RPMI7951 (cell line): ENCODE measurements around the gene XPC. TPM values are rescaled to one million over a fixed set of nuclear protein-coding genes. Genes with fewer than 3 reads are reported as not detected.
A peak's percentile ranks its signal among the peaks of the same experiment; 100 is the strongest.

ENCODE experiments used
- DNase-seq: peaks from one replicate; pipeline ENCODE4 v3.0.0-alpha.2; 2012; ENCODE audit warnings: low read depth
- total RNA-seq: library from RNA; depleted of rRNA; stranded (reverse); fragments of >200 nt; shearing (Covaris generic); gene quantifications from 2 replicates; pipeline ENCODE4 v1.2.3, GENCODE V29; 2014

Gene XPC
- total RNA-seq, 1 experiment from 2014 or later = 19.6 TPM

DNA sequence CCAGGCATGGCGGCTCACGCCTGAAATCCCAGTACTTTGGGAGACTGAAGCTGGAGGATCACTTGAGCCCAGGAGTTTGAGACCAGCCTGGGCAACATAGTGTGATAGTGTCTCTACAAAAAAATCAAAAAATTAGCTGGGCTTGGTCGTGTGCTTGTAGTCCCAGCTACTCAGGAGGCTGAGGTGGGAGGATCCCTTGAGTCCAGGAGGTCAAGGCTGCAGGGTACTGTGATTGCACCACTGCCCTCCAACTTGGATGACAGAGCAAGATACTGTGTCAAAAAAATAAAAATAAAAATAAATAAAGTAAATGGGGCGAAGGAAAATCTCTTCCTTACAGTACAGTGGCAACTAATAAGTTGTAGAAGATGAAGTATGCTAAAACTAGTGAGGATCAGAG lies 29.8 kb upstream of the XPC start:
- DNase-seq = no peak

DNA sequence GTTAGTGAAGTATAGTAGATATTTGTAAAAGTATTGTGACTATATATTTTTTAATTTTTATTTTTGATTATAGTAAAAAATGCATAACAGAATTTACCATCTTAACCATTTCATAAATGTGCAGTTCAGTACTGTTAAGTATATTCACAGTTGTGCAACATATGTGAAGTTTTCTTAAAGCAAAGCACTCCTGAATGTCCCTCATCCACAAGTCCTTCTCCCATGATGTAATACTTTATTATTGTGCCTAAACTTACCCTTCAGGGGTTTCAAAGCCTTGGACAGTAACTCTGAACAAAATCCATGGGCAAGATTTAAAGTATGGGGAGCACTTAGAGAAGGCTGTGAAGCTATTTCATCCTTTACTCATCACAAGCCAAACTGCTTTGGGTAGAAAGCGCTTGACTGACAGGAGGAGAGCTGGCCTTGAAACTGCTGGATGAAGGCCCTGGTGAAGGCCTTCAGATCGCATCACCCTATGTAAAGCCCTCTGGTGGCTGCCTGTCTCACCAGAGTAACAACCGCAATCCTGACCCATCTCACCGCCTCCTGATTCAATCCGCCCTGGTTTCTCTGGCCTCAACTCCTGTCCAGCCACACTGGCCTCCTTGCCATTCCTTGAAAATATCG lies 28.3 kb upstream of the XPC start:
- no peak for DNase-seq

DNA sequence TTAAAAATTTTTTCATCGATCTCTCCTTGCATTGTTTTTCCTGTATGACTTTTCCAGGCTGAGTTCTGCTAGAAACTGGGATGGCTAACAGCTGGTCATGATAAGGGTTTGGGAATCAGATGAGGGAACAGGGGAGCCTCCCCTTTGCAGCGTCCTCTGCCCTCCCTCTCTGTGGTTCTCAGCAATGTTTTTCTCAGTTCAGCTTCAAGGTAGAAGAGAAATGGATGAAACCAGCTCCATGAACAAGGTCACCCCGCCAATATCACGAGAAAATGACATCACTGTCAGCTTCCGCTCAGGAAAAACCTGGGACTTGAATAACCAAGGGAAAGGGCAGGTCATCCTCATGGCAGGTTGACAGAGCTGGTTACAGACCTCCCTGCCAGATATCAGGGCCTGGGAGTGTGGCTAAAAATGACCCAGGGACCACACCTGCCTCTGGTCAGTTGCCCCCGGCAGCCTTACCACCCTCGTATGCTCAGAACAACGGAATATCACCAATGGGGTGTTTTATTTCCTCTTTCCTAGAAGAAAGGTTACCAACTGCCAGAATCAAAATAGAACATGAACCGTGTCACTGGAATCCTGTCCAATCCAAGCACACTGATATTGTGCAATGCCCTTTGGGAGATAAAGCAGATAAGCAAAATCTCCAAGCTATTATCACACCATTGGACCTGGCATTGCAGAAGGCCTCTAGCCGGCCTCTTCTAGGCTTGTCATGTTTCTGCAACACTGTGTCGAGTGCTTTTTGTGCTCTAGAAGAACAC lies 26.3 kb upstream of the XPC start:
- peak; percentile 67 for DNase-seq

DNA sequence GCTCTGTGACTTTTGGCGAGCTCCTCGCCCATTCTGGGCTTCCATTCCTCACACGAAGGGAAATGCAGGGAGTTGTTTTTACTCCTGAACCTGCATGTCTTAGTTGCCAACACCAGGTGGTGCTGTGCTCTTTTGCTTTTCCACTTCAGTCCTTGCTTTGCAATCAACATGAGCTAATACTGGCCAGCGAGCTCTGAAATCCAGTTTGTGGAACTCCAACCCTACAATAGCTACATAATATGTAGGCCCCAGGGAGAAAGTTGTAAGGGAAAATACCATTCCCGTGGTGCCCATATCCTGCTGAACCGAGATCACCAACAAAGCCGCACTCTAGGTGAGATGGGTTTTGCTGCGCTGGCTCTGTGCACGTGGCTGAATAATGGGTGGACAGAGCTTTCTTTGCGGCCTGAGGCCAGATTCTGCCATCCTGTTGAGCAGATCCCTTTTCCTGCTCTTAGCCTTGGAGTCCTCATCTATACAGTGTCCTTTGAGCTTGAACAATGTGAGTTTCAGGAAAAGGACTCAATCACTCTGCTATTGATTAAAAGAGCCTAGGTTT lies 25.2 kb upstream of the XPC start:
- peak; percentile 76 for DNase-seq

DNA sequence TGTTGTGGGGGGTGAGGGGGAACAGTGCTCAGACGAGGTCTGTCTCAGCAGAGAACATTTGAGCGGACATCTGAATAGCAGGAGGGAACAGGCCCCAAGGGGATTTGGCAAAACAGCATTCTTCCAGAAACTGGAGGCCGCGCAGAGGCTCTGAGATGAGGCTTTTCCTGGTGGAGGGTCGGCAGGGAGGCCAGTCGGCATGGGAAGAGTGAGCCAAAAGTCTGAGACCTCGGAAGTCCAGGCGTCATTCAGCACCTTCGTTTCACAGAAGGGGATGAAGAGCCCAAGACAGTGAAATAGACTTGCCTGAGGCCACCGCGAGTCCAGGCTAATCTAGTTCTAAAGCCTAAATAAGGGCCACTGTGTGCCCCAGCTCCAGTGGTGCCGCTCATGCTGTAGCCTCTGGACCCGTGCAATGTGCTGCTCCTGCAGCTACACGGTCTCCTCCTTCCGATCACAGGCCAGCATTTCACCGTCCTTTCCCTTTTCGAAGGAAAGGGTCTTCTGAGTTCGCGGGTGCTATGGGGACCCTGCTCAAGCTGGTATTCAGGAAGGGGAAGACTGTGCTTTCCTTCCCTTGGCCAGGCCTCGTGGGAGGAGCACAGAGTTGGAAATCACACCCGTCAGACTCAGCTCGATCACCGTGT lies 24.6 kb upstream of the XPC start:
- DNase-seq = no peak

DNA sequence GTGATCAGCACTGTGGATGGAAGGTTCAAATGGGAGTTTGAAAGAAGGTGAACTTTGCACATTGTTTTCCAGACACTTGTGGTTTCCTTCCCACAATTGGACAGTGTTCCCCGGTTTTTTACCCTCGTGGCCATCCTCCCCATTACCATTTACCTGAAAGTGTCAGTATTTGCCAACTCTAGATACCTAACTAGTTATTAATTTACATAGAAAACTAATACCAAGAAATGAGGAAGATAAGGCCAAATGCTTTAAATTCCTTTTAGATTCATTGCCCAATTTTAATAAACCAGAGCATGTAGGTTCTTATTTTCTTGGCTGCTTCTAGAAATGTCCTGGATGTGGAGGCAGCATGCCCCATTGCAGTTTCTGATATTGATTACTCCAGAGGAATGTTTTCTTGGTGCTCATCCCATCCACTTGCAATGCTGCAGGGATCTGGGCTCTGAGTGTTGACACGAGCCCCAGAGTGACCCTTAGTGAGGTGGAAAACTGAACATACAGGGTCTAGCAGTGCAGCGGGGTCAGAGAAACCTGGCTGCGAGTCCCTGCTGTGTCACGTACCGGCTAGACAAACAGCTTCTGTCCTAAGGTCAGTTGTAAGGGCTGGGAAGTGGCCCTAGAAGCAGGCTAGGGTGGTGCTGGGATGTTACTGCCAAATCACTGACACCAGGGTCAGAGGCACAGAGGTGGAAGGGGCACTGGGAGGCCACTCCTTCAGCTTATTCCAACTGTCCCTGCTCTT lies 23.7 kb upstream of the XPC start:
- no peak for DNase-seq

DNA sequence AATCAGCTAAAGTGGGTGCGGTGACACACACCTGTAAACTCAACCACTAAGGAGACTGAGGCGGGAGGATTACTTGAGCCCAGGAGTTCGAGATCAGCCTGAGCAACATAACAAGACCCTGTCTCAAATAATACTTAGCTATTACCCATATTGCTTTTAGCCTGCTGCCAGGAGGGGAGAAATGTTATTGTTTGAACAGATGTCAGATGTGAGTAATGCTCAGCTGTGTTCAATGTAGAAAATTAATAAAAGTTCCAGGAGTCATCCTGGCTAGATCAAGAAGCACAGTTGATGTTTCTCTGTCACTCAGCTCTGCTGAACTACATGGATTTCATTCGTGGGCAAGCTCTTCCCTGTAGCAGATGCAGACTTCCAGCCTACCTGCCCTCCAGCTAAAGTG lies 22.4 kb upstream of the XPC start:
- no peak for DNase-seq

DNA sequence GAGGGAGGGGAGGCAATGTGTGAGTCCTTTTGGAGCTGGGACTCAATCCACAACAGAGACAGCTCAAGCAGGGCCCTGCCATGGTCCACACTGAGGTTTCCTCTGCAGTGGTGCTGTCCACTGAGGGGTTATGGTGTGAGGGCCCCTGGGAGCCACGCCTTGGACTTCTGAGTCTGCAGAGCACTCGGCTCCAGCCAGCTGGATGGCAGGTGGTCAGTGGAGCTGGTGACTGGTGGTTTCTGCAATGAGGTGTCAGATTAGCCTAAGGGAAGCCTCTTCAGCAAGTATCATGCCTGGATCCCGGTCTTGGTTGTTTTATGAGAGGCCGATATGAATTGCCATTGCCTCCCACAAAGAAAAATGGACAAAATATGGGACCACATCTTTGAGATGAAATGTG lies 21.9 kb upstream of the XPC start:
- DNase-seq = peak; percentile 18

DNA sequence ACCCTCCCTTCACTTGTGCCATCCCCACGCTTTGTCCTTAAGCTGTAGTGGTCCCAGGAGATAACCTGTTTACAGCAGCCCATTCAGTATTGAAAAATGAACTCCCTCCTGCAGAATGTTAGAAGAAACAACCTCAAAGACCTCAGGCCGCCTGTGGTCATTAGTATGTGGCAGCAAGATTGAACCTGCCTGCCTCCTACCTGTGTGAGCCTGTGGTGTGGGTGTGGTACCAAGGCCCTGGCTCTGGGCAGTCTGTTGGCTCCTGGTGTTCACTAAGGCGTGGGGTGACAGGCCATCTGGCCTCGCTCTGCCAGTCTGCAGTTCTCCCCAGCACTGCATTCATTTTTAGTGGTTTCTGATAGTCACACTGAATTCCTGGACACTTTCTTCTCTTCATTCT lies 21.2 kb upstream of the XPC start:
- no peak for DNase-seq

DNA sequence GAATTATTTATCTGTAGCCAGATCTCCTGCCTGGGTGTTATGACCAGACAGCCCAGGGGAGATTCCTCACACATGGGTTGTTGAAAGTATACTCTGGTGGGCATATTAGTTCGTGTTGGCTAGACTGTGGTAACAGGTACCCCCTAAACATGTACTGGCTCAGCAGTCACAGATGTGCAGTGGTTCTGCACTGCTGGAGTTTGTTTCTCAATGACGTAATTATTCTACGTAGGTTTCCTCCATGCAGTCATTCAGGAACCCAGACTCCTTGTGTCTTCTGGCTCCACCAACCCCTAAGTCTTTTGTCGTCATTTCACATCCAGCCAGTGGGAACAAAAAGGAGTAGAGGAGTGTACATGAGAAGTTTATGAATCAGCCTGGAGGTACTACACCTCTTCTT lies 16.5 kb upstream of the XPC start:
- no peak for DNase-seq

DNA sequence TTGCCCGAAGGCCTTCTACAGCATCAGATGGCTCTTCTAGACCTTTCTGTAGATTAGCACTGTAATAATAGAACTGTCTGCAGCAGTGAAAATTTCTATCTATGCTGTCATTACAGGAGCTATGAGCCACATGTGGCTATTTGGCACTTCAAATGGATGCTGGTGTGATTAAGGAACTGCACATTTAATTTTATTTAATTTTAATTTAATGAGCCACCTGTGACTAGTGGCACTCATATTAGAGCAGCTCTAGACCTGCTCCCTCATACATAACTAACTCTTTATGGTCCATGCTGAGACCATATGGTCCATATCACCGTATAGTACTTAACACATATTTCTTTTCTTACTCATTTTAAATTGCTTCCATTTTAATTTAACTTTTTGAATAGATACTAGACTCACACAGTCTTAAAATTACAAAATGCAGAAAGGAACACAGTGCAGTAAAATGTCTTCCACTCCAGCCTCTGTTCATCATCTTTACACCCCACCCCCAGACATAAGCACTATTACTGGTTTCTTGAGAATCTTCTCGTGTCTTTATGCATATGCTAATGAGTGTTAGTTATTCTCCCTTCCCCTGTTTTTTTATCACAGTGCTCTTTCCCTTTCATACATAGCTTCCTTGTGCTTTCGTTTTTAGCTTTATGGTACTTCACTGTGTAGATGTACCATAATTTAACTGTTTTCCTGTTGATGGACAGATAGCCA lies 9.8 kb upstream of the XPC start:
- DNase-seq = no peak

DNA sequence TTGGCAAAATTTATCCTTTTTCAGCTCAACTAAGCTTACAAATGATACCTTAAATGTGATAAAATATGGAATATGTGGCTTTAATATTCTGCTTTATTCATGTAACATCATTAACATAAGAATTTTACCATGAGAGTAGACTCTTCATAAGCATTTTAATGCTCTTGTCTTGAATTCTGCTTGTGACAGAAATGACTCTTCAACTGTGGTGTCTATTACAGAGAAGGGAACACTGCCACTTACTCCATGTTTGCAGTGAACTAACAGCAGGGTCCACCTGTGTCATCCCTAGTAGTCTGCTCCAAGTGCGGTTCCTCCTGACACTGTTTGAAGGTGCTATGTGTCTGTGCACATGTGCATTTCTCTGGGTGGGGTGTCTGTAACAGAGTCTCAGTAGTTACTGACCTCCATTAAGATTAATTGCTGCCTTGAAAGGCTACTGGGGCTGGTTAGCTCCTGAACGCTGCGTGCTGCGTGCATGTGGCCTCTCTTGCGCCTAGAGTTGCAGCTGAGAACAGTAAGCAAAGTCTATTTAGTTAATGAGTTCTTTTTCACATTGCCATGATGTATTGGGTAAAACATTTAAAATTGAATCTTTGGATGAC lies 8.6 kb upstream of the XPC start:
- no peak for DNase-seq

DNA sequence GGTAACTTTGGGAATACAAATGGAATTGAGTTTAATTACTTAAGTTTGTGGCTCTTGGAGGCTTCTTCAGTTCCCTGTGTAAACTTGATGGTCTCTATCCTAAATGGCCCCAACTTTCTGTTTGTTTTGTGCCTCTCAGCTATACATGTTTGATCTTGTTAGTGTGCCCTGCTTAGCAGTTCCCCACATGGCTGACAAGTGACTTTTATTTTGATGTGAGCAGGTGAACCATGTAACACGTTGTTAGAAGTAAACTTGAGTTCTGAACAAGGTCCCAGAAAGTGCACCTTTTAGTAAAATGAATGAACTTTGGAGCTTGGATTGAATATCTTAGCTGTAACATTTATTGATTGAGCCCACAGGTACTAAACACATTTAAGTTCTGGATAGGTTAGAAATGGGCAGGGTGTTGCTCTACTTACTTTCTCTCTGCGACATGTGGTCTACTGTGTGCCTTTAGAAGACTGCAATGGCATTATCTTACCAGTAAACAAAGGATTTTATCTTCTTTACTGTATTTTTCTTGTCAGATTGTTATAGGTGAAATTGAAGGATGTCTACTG lies 4.7 kb upstream of the XPC start:
- DNase-seq = no peak

DNA sequence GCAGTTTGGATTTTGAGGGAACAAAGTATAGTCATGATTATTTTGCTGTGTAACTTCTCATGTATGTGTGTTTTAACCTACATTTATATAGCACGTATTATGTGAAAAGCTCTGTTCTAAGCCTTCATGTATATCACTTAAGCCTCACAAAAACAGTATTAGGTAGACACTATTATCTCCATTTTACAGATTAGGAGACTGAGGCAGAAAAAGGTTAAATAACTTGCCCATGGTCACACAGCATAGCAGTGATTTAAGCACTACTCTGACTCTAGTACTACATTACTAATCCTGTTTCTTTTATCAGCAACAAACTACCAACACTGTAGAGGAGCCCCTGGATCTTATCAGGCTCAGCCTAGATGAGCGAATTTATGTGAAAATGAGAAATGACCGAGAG lies 2.9 kb upstream of the XPC start:
- DNase-seq = no peak

DNA sequence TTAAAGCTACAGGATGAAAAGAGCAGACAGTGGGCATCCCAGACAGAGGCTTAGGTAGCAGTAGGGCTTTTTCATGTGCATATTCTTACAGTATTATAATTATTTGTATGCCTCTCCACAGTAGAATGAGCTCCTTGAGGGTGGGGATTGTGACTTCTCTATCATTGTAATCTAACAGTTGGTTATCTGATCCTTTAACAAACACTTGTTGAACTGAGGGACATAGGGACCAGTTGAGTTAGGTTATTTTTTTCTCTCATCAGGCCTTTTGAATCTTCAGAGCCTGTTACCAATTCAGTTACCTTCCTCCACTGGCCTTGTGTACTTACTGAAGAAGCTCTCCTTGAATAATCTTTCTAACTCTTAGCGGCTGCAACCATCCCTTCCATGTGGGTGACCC lies 1.4 kb upstream of the XPC start:
- DNase-seq = no peak

DNA sequence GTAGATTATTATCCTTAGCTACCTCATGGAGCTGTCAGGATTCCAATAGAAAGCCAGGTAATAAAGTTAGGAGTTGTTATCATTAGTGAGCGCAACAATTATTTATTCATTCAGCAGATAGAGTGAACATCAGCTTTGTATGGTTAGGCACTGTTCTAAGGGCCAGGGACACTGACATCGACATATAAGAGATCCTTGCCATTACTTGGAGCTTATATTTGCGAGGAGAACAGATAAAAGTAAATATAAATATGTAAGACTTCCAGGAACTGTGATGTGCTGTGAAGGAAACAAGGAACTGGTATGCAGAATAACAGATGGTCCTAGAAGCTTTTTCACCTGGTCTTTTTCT lies 689 bp upstream of the XPC start:
- no peak for DNase-seq

DNA sequence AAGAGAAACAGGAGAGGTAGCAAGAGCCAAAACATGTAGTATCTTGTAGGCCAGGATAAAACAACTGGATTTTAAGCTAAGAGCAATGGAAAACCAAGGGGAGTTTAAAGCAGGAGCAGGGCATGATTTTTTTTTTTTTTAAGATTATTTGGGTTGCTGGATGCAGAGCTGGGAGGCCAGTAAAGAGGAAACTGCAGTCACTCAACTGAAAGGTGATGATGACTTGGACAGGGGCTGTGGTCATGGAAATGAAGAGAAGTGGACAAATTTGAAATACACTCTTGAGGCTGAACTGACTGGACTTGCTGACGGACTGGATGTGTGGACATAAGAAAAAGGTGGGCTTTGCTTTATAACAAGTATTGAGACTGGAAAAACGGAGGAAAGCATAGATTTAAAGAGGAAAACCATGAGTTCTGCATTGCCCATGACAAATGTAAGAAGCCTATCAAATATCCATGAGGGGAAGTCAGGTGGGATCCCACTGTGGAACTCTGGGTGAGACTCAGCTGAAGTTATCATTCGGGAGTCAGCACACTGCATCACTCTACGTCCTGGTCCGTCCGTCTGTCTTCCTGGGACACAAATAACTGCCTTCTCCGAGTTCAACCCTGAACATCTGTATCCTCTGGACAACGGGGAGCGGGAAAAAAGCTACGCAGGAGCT lies 688 bp downstream of the XPC start:
- DNase-seq = no peak

DNA sequence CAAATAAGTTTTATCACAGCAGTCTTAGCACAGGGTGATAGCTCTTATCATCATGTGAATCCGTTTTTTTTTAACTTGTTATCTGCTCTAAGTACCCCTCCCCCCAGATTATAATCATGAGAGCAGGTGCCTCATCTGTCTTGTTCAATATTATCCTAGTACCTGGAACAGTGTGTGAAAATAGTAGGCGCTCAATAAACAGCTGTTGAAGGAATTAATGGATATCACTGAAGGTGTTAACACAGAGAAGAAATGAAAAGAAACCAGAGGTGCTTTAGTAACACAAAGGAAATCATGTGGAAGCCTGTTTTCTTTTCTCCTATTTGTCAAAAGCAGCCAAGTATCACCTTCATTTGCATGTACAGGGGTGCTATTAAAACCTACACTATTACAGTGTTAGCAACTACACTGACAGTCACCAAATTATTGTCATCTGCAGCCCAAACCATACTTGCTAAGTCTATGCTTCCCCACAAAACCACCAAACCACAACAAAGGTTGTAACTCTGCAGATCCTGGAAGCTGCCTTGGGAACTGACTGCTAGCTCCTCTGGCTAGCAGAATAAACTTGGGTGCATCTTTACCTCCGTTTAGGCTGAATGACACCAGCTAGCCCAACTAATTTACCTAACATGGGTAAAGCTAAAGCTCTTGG lies 2.9 kb downstream of the XPC start:
- peak; percentile 83 for DNase-seq

DNA sequence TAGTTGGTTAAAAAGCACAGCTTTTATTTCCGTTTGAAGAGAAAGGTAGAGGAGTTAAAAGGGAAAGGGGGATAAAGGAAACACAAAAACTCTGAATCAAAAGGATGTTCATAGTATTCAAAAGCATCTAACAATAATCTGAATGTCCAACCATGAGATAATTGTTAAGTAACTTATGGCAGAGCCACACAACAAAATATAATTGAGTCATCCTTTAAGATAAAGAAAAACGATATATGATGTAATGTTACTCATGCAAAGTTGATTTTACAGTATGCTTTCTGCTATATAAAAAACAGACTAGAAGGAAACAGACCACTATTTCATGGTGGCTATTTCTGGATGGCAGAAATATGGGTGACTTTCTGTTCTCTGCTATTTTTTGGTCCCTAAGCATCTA lies 3.9 kb downstream of the XPC start:
- no peak for DNase-seq

DNA sequence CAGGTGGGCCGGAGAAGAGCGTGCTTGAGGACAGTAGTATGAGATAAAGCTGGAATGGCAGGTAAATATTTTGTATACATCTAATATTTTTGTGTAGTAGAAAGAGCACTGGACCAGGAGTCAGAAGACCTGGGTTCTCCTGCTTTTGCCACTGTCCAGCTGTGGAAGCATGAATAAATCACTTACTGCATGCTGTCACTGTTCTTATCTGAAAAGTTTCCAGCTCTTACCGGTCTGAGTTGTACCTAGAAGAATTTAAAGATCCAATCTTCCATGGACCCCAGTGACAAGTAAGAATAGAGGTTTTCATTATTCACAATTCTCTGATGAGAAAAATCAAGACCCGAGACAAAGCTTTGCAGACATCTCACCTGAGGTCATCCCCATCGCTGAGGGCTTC lies 5.9 kb downstream of the XPC start:
- no peak for DNase-seq
